Measurements from ENCODE around the gene ROS1. TPM values are rescaled to one million over a fixed set of nuclear protein-coding genes. Genes with fewer than 3 reads are reported as not detected.

ROS1 gene
- total and polyA plus RNA-seq, 2 donors (not counting 3 experiments of a cell fraction or from before 2014, with no cell fraction given) = not detected

- Histone ChIP-seq H3K9me3 (replicated peaks; ENCODE audit: control insufficient read depth, insufficient read depth, low read length) (no peaks in the 10 kb centered on the region), H3K9ac (replicated peaks; ENCODE audit: extremely low read depth, insufficient read depth, low read length) (no peak overlapping the region), H3K79me2 (ENCODE audit: control insufficient read depth, insufficient read depth, low read length) (no peaks in the 10 kb centered on the region), H3K27me3 (ENCODE audit: control insufficient read depth in 2 of 2, insufficient read depth in 2 of 2, low read length in 2 of 2) (peaks cover 3 to 4% of the 10 kb centered on the region in 2 experiments), H2AFZ (ENCODE audit: low read depth, low read length) (no peak overlapping the region), H4K20me1 (replicated peaks; ENCODE audit: control insufficient read depth, extremely low read depth, insufficient read depth, low read length) (no peaks in the 10 kb centered on the region), H3K4me1 (ENCODE audit: control insufficient read depth, extremely low read depth, insufficient read depth, low read length) (no peaks in the 10 kb centered on the region), H3K4me2 (ENCODE audit: insufficient read depth, low read length) (no peak overlapping the region), H3K4me3 (replicated peaks in 1 of 3; ENCODE audit: insufficient read depth in 1 of 3, low read depth in 1 of 3, low read length in 3 of 3) (no peak overlapping the region), H3K9me1 (replicated peaks; ENCODE audit: control insufficient read depth, extremely low read depth, insufficient read depth, low read length) (no peaks in the 10 kb centered on the region), H3K36me3 (ENCODE audit: control insufficient read depth in 2 of 2, extremely low read depth in 1 of 2, insufficient read depth in 2 of 2, low read length in 2 of 2) (no peaks in the 10 kb centered on the region), H3K27ac (ENCODE audit: insufficient read depth, low read depth, low read length) (no peak overlapping the region)
- dilution Hi-C loops (cut with MboI; ENCODE audit: extremely low pct_ligation_motif_present, low sequenced_read_pairs) (no loop called here), intact Hi-C loops (cut with micrococcal nuclease) (loop anchor here (5.0 kb wide), 2 partner anchors 98 to 333 kb away; partner anchors contain the start of gene NUS1)
- CTCF ChIA-PET = interaction anchor here (0.8 to 1.9 kb wide), 4 partner anchors 105 to 485 kb away, joined by 3 to 6 read pairs (median 4); no protein-coding TSS in a partner anchor
- no peak for DNase-seq (ENCODE audit: low read depth, low spot score)
- no peak for TF ChIP-seq JUN (IDR thresholded peaks at IDR 0.05; ENCODE audit: borderline replicate concordance, insufficient read depth, insufficient read length, low read depth)
- no peak for TF ChIP-seq POLR2AphosphoS5 (IDR thresholded peaks at IDR 0.05; ENCODE audit: insufficient read depth, low read depth, low read length)
- no peak for TF ChIP-seq MYC (IDR thresholded peaks at IDR 0.05; ENCODE audit: low read depth, low read length)
- TF ChIP-seq FOS (IDR thresholded peaks at IDR 0.05; ENCODE audit: borderline replicate concordance, insufficient read depth, low read length) = no peak
- TF ChIP-seq POLR2A (IDR thresholded peaks at IDR 0.05; ENCODE audit: low read depth, low read length) = no peak
- TF ChIP-seq EZH2 (IDR thresholded peaks at IDR 0.05; ENCODE audit: borderline replicate concordance, low read depth, low read length, severe bottlenecking) = no peak
- no peak for TF ChIP-seq MAX (IDR thresholded peaks at IDR 0.05; ENCODE audit: insufficient read depth, insufficient read length)
- no peak for TF ChIP-seq CTCF (IDR thresholded peaks at IDR 0.05; ENCODE audit: extremely low read depth in 1 of 2, insufficient read depth in 1 of 2, low read depth in 1 of 2, low read length in 2 of 2)
- no peak for TF ChIP-seq GATA2 (IDR thresholded peaks at IDR 0.05; ENCODE audit: insufficient read depth, insufficient read length, low read depth, low read length)
- no TSS peak for BruUV-seq (replicated peaks)
- FAIRE-seq = no peak
- POLR2A ChIA-PET = no interaction called here
Observed at GRCh38 chr6:117344444-117345291, 81.1 kb downstream of the ROS1 start.
